Adrenal gland (tissue), 12 donors: ENCODE data around the gene TMEM266. TPM values are rescaled to one million over a fixed set of nuclear protein-coding genes. Genes with fewer than 3 reads are reported as not detected.

ENCODE experiments used
- DNase-seq, 7 donors: peaks; one replicate each; pipeline ENCODE4 v3.0.0-alpha.2; 2019 to 2020
- H3K27ac ChIP-seq, 5 donors: fragments of 200-600 bp; sonication (generic) in 4 of 5; 1 replicate in 3 of 5; 2 replicates in 2 of 5; pipeline versions ENCODE4 v1.5.1 to v1.8.0; 2016 to 2020; ENCODE audit warnings: mild to moderate bottlenecking in 1 of 5
- H3K27me3 ChIP-seq: fragments of 200-600 bp; 2 replicates; pipeline ENCODE4 v1.8.0; 2021
- H3K36me3 ChIP-seq, 2 donors: fragments of 200-600 bp; replicated peaks in 1 of 2; 1 replicate in 1 of 2; 2 replicates in 1 of 2; pipeline versions ENCODE4 v1.5.1 to v1.8.0; 2018 to 2022
- H3K4me1 ChIP-seq, 2 donors: fragments of 200-600 bp; replicated peaks in 1 of 2; 1 replicate in 1 of 2; 2 replicates in 1 of 2; pipeline versions ENCODE4 v1.5.1 to v1.8.0; 2018 to 2021
- H3K4me3 ChIP-seq, 4 donors: fragments of 200-600 bp; sonication (generic) in 3 of 4; one replicate each; pipeline ENCODE4 v1.5.1; 2016 to 2018
- H3K9me3 ChIP-seq, 3 donors: fragments of 200-600 bp; sonication (generic) in 1 of 3; replicated peaks in 1 of 3; 1 replicate in 2 of 3; 2 replicates in 1 of 3; pipeline versions ENCODE4 v1.5.1 to v1.8.0; 2016 to 2021
- POLR2A ChIP-seq, 2 donors: fragments of 450-650 bp; IDR thresholded peaks; one replicate each; pipeline ENCODE4 v1.6.1; 2017; ENCODE audit warnings: antibody characterized with exemption in 2 of 2, mild to moderate bottlenecking in 2 of 2, moderate library complexity in 1 of 2
- WGBS, 4 donors: extraction: QIAGEN DNeasy Blood & Tissue Kit in 2 of 4; methylation state at CpG; one replicate each; pipeline versions ENCODE4 v1.1.5 to v1.1.7; 2013 to 2017; 5-methylcytosine and 5-hydroxymethylcytosine counted together
- intact Hi-C, 2 donors: fragments of 100-400 bp; cut with DNase I; formaldehyde crosslinking; loops; one replicate each; pipeline versions ENCODE4 v1.14.1 to v1.15.0; 2022 to 2023
- polyA plus RNA-seq, 3 donors: library from polyadenylated mRNA; stranded (reverse); fragments of 200-250 nt in 2 of 3; fragments of 350-450 nt in 1 of 3; fragmentation: Illumina TruSeq in 1 of 3; extraction: RNeasy Lipid Tissue Mini Kit (QIAGEN cat#74804) in 1 of 3; gene quantifications; one replicate each; pipeline ENCODE4 v1.2.3, GENCODE V29; 2013 to 2014
- total RNA-seq, 9 donors: library from RNA; depleted of rRNA in 4 of 9; stranded (reverse); fragments of >200 nt in 4 of 9; fragments of 120-200 nt in 1 of 9; fragmentation: NEBNext Ultra II Directional in 1 of 9; extraction: Animal tissue kit (Norgen Biotek cat#: 25700) in 1 of 9; gene quantifications; one replicate each; pipeline versions ENCODE4 v1.1.0 to v1.2.4, GENCODE V29; 2013 to 2023
- TF ChIP-seq, protein P1 (sequence below), 6 experiments: fragments of 450-650 bp in 4 of 6; fragments of 200-600 bp in 2 of 6; sonication (generic) in 1 of 6; IDR thresholded peaks; 1 replicate in 5 of 6; 2 replicates in 1 of 6; pipeline versions ENCODE4 v1.5.1 to v1.8.0; 2016 to 2021; ENCODE audit warnings: antibody characterized with exemption in 6 of 6, mild to moderate bottlenecking in 2 of 6, moderate library complexity in 1 of 6
- donor health status: healthy with polysubstance abuse.
- donor health status: Bipolar disorder and iron deficiency.
- donor health status: DM: yes; HTN: yes; CAD: no.
- donor health status: DM: no; HTN: no; CAD: no.
- donor health status: DM: no; HTN: no; CAD: no.
- donor health status: DM: yes; HTN: yes; CAD: no.

Gene TMEM266
- total and polyA plus RNA-seq, 12 donors, result 1.3 to 23.1 (median 5.9) TPM

DNA sequence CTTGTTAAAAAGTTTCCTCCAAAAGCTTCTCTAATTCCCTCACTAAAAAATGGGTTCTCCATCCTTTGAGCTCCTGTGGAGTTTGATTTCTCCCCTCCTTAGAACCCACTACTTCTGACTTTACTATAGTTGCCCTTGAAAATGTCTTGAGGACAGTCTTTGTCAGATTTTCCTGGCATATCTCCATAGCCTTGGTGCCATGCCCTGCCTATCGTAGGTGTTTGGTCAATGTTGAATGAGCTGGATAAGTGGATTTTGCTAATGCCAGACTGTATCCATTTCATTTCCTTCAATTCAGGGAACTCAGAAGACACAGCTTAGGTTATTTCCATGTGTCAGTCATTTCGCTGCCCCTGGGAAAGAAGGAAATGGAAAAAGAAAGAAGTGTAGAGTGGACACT is 40.6 kb downstream of the TMEM266 start:
- H3K4me1 ChIP-seq, result peaks cover 0 to 6% of the 10 kb centered on the region in 2 donors
- WGBS, 4 donors, result 48 to 71% (median 57%) methylated on average over 2 of the region's 2 CpGs
- no peak overlapping the region for H3K27ac ChIP-seq
- peak in 3 of 7 donors; percentile 26 to 42 (median 34) for DNase-seq
- intact Hi-C loops, result no loop called here
- no peaks in the 10 kb centered on the region for H3K36me3 ChIP-seq
- no peaks in the 10 kb centered on the region for H3K27me3 ChIP-seq
- no peak for TF ChIP-seq POLR2A (IDR thresholded peaks at IDR 0.05)
- TF ChIP-seq, protein P1, sequence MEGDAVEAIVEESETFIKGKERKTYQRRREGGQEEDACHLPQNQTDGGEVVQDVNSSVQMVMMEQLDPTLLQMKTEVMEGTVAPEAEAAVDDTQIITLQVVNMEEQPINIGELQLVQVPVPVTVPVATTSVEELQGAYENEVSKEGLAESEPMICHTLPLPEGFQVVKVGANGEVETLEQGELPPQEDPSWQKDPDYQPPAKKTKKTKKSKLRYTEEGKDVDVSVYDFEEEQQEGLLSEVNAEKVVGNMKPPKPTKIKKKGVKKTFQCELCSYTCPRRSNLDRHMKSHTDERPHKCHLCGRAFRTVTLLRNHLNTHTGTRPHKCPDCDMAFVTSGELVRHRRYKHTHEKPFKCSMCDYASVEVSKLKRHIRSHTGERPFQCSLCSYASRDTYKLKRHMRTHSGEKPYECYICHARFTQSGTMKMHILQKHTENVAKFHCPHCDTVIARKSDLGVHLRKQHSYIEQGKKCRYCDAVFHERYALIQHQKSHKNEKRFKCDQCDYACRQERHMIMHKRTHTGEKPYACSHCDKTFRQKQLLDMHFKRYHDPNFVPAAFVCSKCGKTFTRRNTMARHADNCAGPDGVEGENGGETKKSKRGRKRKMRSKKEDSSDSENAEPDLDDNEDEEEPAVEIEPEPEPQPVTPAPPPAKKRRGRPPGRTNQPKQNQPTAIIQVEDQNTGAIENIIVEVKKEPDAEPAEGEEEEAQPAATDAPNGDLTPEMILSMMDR (IDR thresholded peaks at IDR 0.05), result no peak
- no peaks in the 10 kb centered on the region for H3K9me3 ChIP-seq
- no peak overlapping the region for H3K4me3 ChIP-seq

DNA sequence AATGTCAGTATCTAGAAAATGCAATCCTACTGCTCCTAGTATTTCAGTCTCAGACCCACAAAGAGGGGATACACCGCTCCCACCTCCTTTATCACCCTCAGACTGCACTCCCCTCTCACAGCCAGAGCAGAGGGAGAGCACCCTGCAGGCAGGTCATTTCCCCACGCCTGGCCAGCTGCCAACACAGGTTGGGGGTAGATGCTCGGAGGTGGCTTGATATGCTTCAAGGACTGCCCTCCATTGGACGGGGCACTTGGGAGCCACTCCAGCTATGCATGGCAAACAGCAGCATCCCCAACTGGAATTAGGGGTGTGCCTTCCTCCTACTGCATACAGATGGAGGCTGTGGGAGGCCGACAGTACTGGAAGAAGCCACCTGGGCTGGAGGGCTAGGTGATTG is 41.9 kb downstream of the TMEM266 start:
- TF ChIP-seq, protein P1 (IDR thresholded peaks at IDR 0.05), result no peak
- TF ChIP-seq POLR2A (IDR thresholded peaks at IDR 0.05), result no peak
- Histone ChIP-seq H3K27me3 (no peaks in the 10 kb centered on the region), H3K4me1 (peaks cover 0 to 6% of the 10 kb centered on the region in 2 donors), H3K36me3 (no peaks in the 10 kb centered on the region), H3K9me3 (no peaks in the 10 kb centered on the region), H3K27ac (no peak overlapping the region), H3K4me3 (no peak overlapping the region)
- WGBS, 4 donors, result 78 to 90% (median 86%) methylated on average over 5 of the region's 5 CpGs
- no peak for DNase-seq
- intact Hi-C loops, result no loop called here

DNA sequence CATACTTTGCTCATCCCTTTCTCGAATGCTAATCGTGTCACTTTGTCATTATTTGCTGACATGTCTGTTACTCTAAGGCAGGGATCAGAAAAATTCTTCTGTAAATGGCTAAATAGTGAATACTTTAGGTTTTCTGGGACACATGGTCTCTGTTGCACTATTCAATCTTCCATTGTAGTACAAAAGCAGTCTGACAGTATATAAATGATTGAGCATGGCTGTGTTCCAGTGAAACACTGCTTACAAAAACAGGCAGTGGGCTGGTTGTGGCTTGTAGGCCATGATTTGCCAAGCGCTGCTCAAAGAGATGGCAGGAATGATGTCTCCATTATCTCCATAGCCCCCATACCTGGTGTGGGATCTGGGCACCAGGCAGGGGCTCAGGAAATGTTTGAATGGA is 45.6 kb downstream of the TMEM266 start:
- WGBS, 4 donors, result 67 to 82% (median 77%) methylated on average over 3 of the region's 3 CpGs
- Histone ChIP-seq H3K27ac (no peak overlapping the region), H3K9me3 (no peaks in the 10 kb centered on the region), H3K27me3 (no peaks in the 10 kb centered on the region), H3K36me3 (no peaks in the 10 kb centered on the region), H3K4me3 (no peak overlapping the region), H3K4me1 (peaks cover 0 to 6% of the 10 kb centered on the region in 2 donors)
- no peak for DNase-seq
- intact Hi-C loops, result no loop called here
- TF ChIP-seq POLR2A (IDR thresholded peaks at IDR 0.05), result no peak
- TF ChIP-seq, protein P1 (IDR thresholded peaks at IDR 0.05), result no peak

DNA sequence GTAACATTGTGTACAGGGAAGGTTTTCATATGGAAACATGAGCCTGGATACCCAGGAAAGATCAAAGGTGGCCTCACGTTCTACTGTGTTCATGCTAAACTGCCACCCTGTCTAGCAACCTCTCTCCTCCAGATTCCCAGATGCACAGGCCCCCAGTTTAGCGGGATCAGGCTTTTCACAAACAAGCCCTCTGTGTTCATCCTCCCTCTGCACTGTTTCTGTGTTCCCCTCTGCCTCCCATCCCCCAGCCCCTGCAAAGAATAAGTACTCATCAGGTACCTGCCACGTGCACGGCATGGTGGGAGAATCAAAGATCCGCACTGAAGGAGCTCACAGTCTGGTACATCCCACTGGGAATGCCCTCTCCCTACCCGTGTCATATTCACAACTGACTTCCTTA is 46.1 kb downstream of the TMEM266 start:
- 85 to 92% (median 90%) methylated on average over 6 of the region's 6 CpGs for WGBS, 4 donors
- DNase-seq, result no peak
- H3K4me1 ChIP-seq, result peaks cover 0 to 1% of the 10 kb centered on the region in 2 donors
- no peak for TF ChIP-seq POLR2A (IDR thresholded peaks at IDR 0.05)
- TF ChIP-seq, protein P1 (IDR thresholded peaks at IDR 0.05), result no peak
- no peaks in the 10 kb centered on the region for H3K9me3 ChIP-seq
- H3K27ac ChIP-seq, result no peak overlapping the region
- intact Hi-C loops, result no loop called here
- H3K36me3 ChIP-seq, result no peaks in the 10 kb centered on the region
- no peak overlapping the region for H3K4me3 ChIP-seq
- no peaks in the 10 kb centered on the region for H3K27me3 ChIP-seq
